AG04450 (cell line): ENCODE data around the gene HDAC5. TPM values are rescaled to one million over a fixed set of nuclear protein-coding genes. Genes with fewer than 3 reads are reported as not detected.
"Not testable (repeated sequence)": the region's sequence is repeated elsewhere in the genome, so short reads cannot be mapped to it uniquely, and the experiment has no call there.

Experiments used
- CTCF ChIA-PET: fragments of 300-600, 350-600 bp; formaldehyde crosslinking; extraction: SDS; loops from one replicate; lab custom pipeline; 2022; ENCODE audit warnings: antibody characterized with exemption, inconsistent platforms; lab: Charles Lee
- POLR2A ChIA-PET: fragments of 350-600 bp; formaldehyde crosslinking; extraction: SDS; loops from one replicate; lab custom pipeline; 2021; ENCODE audit warnings: antibody characterized with exemption, inconsistent platforms; lab: Yijun Ruan, JAX
- DNase-seq: peaks from one replicate; pipeline ENCODE4 v3.0.0-alpha.2; 2011; ENCODE audit warnings: low read depth, low spot score
- H3K27ac ChIP-seq: one replicate; pipeline ENCODE4 v1.5.1; 2012; ENCODE audit warnings: low read depth, low read length, control low read depth
- H3K27me3 ChIP-seq: one replicate; pipeline ENCODE4 v1.6.0; 2012; ENCODE audit warnings: low read length; ENCODE audit not compliant: control insufficient read depth, insufficient read depth
- H3K4me3 ChIP-seq: 2 replicates; pipeline ENCODE4 v1.5.1; 2011; ENCODE audit warnings: mild to moderate bottlenecking, low read depth, low read length, control low read depth
- H3K9me3 ChIP-seq: 2 replicates; pipeline ENCODE4 v1.5.1; 2012; ENCODE audit warnings: low read length; ENCODE audit not compliant: control insufficient read depth, insufficient read depth
- polyA plus RNA-seq: library from polyadenylated mRNA; depleted of rRNA; stranded (reverse); fragments of >200 nt; gene quantifications from 2 replicates; pipeline ENCODE4 v1.2.3, GENCODE V29; 2011
- TF ChIP-seq, protein P1 (sequence below): IDR thresholded peaks from 2 replicates; pipeline ENCODE4 v1.5.1; 2011; ENCODE audit warnings: low read depth, low read length, control low read depth, inconsistent platforms

HDAC5 gene
- polyA plus RNA-seq, 1 experiment: 21.3 TPM

DNA sequence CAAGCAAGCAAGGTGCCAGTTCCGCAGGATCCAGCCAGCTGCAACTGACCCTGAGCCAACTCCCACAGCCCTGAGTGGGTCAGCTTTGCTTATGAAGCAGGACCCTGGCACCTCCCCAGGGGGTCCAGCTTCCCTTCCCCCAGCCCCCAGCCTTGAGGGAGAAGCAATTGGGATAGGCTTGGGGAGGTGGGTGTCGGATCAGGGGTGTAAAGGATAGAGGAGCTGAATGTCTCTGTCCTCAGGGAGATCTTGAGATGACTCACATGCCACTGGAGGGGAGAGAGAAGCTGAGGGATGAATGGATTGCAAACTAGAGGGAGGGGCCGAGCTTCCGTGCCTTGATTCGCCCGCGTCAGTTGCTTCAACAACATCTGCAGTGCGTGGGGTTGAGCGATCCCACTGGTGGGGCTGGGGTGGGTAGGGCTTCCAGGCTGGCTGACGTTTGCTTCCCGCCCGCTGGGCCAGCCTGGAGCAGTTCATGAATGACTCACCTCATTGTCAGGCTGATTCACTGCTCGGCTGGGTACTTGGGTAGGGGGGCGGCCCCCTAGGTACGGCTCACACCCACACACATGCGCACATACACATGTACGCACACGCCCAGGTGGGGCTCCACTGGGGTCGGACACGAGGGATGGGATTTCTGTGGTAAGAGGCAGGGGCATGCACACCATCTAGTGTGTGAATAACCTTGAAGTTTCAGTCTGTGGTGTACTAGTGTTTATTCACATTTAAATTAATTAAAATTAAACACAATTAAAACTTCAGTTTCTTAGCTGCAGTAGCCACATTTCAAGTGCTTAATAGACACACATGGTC is 14.7 kb upstream of the HDAC5 start:
- ChIA-PET POLR2A (interaction anchor here (0.5 to 2.3 kb wide), 8 partner anchors 10 to 189 kb away, joined by 3 to 21 read pairs (median 4); partner anchors contain the start of genes HDAC5 and TMUB2), CTCF (interaction anchor here (1.1 to 1.6 kb wide), 7 partner anchors 8 to 194 kb away, joined by 3 to 8 read pairs (median 5); partner anchors contain the start of gene HDAC5)
- TF ChIP-seq, protein P1, sequence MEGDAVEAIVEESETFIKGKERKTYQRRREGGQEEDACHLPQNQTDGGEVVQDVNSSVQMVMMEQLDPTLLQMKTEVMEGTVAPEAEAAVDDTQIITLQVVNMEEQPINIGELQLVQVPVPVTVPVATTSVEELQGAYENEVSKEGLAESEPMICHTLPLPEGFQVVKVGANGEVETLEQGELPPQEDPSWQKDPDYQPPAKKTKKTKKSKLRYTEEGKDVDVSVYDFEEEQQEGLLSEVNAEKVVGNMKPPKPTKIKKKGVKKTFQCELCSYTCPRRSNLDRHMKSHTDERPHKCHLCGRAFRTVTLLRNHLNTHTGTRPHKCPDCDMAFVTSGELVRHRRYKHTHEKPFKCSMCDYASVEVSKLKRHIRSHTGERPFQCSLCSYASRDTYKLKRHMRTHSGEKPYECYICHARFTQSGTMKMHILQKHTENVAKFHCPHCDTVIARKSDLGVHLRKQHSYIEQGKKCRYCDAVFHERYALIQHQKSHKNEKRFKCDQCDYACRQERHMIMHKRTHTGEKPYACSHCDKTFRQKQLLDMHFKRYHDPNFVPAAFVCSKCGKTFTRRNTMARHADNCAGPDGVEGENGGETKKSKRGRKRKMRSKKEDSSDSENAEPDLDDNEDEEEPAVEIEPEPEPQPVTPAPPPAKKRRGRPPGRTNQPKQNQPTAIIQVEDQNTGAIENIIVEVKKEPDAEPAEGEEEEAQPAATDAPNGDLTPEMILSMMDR: no peak
- H3K9me3 ChIP-seq: no peaks in the 10 kb centered on the region; the same call in 1 of the 2 replicates
- no peaks in the 10 kb centered on the region for H3K27me3 ChIP-seq
- DNase-seq: peak; percentile 98
- peak overlapping the region; percentile 92 for H3K27ac ChIP-seq
- peak overlapping the region; percentile 45 for H3K4me3 ChIP-seq

DNA sequence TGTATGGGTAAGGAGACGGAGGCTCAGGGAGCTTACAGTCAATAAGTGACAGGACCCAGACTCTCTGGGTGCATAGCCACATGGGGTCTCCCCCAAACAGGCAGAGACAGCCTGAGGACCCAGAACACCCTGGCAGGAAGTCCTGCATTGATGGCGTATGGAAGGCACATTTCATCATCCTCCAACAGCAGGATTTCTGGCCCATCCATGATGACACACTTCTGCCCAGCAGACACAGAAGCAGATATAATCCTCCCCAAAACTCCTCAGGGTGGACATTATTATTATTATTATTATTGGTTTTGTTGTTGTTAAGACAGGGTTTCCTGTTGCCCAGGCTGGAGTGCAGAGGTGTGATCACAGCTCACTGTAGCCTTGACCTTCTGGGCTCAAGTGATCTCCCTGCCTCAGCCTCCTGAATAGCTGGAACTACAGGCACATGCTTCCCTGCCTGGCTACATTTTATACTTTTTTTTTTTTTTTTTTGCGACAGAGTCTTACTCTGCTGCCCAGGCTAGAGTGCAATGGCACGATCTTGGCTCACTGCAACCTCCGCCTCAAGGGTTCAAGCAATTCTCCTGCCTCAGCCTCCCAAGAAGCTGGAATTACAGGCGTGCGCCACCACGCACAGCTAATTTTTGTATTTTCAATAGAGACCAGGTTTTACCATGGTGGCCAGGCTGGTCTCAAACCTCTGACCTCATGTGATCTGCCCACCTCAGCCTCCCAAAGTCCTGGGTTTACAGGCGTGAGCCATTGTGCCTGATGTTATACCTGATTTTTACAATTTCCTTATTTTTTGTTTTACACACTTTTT is 11.5 kb upstream of the HDAC5 start:
- Histone ChIP-seq H3K9me3 (no peaks in the 10 kb centered on the region), H3K27me3 (no peaks in the 10 kb centered on the region), H3K4me3 (no peak overlapping the region), H3K27ac (no peak overlapping the region)
- DNase-seq: no peak
- TF ChIP-seq, protein P1: no peak
- CTCF ChIA-PET: no interaction called here
- POLR2A ChIA-PET: no interaction called here

DNA sequence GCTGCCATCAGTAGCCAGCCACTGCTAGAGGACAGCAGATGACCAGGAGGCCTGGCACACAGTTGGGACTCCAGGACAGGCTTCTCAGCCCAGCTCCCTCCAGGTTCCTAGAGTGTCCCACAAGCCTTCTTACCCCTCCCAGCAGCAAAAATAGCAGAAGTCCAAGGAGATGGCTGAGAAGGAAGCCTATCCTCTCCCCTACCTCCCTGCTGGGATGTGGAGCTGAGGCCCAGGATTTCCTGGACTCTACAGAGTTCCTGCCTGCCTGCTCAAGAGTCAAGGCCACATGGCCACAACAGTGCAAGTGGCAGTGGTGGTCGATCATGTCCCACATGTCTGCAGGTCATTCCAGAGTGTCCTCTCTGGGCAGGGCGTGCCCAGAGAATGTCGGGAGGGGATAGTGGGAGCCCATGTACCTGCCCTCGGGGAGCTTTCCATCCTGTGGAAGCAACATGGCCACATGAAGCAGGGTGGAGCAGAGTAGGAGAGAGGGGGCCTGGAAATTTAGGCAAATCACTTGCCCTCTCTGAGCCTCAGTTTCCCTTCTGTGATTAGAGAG is 10.6 kb upstream of the HDAC5 start:
- no peak for DNase-seq
- Histone ChIP-seq H3K27me3 (no peaks in the 10 kb centered on the region), H3K9me3 (no peaks in the 10 kb centered on the region), H3K27ac (no peak overlapping the region), H3K4me3 (no peak overlapping the region)
- ChIA-PET POLR2A (no interaction called here), CTCF (interaction anchor here (1.1 kb wide), 1 partner anchor 191 kb away, joined by 3 read pairs; no protein-coding TSS in a partner anchor)
- TF ChIP-seq, protein P1: no peak

DNA sequence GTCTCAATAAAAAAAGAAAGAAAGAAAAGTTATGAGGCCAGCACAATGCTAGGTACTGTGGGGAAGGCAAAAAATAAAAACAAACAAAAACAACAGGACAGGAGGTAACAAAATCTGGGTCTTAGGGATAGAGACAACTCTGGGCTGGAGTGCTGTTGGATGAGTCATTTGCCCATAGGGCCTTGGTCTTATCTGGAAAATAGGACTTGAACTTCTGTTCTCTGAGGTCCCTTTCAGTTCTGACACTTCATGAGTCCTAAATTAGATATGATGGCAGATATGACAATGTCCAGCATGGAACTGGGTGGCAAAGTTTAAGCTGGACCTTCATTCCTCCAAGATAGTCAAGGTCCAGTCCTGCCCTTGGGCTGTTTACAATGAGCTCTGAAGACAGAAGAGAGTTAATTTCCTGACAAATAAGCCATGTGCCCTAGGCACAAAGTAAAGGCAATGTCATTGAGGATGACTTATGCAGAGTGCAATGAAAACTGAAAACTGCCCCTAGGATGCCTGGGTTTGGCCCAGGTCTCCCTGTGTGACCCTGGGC is 8.9 kb upstream of the HDAC5 start:
- no peak overlapping the region for H3K27ac ChIP-seq
- H3K9me3 ChIP-seq: no peaks in the 10 kb centered on the region
- POLR2A ChIA-PET: no interaction called here
- CTCF ChIA-PET: interaction anchor here (0.9 to 1.1 kb wide), 2 partner anchors 9 to 254 kb away, joined by 3 read pairs; partner anchors contain the start of gene HDAC5
- H3K4me3 ChIP-seq: no peak overlapping the region
- no peak for DNase-seq
- no peaks in the 10 kb centered on the region for H3K27me3 ChIP-seq
- TF ChIP-seq, protein P1: no peak

DNA sequence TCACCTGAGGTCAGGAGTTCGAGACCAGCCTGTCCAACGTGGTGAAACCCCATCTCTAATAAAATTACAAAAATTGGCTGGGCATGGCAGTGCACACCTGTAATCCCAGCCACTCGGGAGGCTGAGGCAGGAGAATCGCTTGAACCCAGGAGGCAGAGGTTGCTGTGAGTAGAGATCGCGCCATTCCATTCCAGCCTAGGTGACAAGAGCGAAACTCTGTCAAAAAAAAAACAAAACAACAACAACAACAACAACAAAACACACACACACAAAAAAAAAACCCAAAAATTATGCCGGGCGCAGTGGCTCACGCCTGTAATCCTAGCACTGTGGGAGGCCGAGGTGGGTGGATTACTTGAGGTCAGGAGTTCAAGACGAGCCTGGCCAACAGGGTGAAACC is 7.9 kb upstream of the HDAC5 start:
- POLR2A ChIA-PET, H3K27me3 ChIP-seq, H3K27ac ChIP-seq, DNase-seq, H3K9me3 ChIP-seq, CTCF ChIA-PET, H3K4me3 ChIP-seq: not testable (repeated sequence)
